ENCODE data around the gene CAPS.
"Not testable (repeated sequence)": the region's sequence is repeated elsewhere in the genome, so short reads cannot be mapped to it uniquely, and the experiment has no call there.

The CAPS gene

DNA sequence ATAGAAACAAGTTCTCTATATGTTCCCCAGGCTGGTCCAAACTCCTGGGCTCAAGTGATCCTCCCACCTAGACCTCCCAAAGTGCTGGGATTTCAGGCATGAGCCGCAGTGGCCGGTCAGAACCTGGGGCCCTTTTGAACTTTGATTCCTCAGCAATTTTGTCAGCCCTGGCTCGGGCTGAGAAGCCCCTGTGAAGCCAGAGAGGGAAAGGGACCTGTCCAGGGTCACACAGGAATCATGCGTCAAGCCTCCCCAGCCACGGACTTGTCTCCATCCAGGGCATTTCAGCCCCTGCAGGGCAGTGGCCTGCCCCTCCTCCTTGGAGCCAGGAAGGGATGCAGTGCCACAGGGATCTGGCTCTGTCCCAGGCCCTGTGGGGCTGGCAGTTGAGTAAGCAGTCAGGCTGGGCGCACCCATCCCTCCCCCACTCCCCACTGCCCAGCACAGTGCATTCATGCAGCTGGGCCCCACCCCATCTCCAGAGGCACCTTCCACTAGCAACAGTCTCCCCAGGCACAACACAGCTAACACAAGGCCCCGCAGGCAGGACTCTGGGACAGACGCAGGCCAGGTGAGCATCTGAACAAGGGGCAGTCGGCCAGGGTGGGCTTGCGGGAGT, at the start of gene CAPS:
TSS of gene CAPS (plus strand) at position 516 of the 619 bp plus-strand sequence. CDS start 153 bp downstream, outside the sequence.
- no peak for DNase-seq

DNA sequence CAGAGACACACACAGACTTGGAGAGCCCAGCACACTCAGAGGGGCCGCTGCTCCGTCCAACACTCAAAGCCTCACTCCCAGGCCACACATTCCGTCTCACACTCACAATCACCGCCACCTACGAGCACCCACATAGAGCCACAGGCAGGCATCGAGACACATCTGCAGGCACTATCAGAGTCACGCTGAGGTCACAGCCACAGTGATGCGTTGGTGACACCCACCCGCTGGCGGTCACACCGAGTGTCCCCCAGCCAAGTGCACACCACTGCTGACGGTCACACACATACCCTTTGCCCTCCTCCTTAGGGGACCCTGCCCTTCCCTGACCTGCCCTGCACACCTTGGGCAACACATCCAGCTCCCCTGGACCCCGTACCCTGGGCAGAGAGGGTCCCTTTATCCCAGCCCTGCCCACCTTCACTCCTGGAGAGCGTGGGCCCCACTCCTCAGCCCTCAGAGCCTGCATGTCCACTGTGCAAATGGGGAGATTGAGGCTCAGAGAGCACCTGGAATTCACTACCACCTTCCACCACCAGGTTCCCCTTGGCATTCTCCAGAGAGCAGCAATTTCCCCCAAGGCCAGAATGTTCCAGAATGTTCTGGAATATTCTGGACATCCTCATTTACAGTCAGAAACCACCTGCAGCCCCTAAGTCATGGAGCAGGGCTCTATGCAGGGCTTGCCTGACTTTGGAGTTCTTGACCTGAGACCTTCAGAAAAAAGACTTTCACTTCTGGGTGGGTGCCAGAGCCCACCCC, 49.1 kb upstream of the CAPS start:
- no peak for DNase-seq

GRCh38 chr19:5865772-5866171, 48.3 kb upstream of the CAPS start:
- no peak for DNase-seq

GRCh38 chr19:5867201-5868136, 46.6 kb upstream of the CAPS start:
- no peak for DNase-seq

DNA sequence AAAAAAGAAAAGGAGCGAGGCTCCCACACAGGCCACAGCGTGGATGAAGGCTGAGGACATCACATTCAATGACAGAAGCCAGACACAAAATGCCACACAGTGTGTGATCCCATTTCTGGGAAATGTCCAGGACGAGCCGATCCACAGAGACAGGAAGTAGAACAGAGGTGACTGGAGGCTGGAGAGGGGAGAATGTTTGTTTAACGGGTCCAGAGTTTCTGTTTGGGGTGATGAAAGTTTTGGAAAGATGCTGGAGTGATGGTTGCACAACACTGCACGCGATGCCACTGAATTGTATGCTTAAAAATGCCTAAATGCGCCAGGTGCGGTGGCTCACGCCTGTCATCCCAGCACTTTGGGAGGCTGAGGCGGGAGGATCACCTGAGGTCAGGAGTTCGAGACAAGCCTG, 43.1 kb upstream of the CAPS start:
- DNase-seq: no peak

- DNase-seq: no peak
Observed at GRCh38 chr19:5873617-5874199, 40.3 kb upstream of the CAPS start.

DNA sequence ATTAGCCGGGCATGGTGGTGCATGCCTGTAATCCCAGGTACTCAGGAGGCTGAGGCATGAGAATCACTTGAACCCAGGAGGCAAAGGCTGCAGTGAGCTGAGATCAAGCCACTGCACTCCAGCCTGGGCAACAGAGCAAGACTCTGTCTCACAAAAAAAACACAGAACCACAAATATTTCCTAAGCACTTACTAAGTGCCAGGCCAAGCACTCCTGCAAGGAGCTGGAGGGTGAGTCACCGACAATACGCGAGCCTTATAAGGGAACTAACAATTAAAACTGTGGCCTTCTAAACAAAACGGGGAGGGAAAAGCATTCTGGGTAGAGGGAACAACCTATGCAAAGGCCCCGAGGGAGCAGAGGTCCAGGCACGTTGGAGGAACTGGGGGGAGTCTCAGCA, 39.6 kb upstream of the CAPS start:
- peak; percentile 48 to 61 (median 55) for DNase-seq

GRCh38 chr19:5877427-5877826, 36.6 kb upstream of the CAPS start:
- DNase-seq: no peak

GRCh38 chr19:5877882-5878281, 36.2 kb upstream of the CAPS start:
- DNase-seq: no peak

DNA sequence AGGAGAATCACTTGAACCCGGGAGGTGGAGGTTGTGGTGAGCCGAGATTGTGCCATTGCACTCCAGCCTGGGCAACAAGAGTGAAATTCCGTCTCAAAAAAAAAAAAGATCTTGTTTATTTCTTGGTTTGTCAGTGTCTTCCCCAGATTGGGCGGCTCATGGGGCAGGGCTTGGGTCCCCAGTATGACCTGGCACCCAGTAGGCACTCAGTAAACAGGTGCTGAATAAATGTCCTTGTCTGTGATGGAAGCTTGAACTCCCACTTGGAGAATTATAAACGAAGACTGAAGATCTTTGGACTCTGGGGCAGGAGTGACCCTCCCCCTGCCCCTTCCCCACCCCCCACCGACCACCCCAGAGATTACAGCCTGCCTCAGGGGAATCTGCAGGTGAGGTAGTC, 33.9 kb upstream of the CAPS start:
- DNase-seq: no peak

DNA sequence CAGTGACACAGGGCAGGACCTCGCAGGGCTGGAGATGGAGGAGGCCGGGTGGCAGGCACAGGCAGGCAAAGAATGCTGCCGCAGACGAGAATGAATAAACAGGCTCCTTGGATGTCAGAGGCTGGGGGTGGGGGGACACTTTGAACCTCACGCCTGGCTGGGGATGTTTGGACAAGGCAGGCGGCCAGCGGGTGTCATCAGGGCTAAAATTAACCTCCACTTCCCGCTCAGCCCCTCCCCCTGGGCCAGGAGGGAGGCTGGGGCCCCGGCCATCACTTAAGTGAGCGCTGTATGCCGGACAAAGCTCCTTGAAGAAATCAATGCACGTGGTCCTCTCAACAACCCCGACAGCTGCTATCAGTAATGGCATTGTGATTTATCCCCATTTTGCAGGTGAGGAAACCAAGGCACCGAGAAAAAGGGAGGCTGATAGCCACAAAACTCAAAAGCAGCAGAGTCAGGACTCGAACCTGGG, 33.4 kb upstream of the CAPS start:
- peak in 1 of 3 donors; percentile 28 for DNase-seq

GRCh38 chr19:5881543-5882299, 32.3 kb upstream of the CAPS start:
- DNase-seq: no peak

DNA sequence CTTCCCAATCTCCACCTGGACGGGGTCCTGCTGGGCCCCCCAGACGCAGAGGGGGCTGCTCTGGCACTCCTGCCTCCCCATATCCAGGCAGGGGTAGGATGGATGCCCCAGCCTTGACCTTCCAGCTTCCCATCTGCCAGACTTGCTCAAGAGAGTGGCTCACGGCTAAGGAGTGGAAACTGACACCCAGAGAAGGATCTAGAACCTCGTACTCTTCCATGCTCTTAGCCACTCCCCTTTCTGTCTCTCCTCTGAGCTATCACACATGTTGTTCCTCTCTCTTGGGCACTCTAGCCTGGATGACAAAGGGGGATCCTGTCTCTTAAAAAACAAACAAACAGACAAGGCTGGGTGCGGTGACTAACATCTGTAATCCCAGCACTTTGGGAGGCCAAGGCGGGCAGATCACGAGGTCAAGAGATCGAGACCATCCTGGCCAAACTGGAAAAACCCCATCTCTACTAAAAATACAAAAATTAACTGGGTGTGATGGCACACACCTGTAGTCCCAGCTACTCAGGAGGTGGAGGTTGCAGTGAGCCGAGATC, 31.6 kb upstream of the CAPS start:
- no peak for DNase-seq

- not testable (repeated sequence) for DNase-seq
Observed at GRCh38 chr19:5883157-5883873, 30.7 kb upstream of the CAPS start.

- DNase-seq: peak; percentile 28 to 59 (median 52)
Observed at GRCh38 chr19:5884065-5884811, 29.8 kb upstream of the CAPS start.

DNA sequence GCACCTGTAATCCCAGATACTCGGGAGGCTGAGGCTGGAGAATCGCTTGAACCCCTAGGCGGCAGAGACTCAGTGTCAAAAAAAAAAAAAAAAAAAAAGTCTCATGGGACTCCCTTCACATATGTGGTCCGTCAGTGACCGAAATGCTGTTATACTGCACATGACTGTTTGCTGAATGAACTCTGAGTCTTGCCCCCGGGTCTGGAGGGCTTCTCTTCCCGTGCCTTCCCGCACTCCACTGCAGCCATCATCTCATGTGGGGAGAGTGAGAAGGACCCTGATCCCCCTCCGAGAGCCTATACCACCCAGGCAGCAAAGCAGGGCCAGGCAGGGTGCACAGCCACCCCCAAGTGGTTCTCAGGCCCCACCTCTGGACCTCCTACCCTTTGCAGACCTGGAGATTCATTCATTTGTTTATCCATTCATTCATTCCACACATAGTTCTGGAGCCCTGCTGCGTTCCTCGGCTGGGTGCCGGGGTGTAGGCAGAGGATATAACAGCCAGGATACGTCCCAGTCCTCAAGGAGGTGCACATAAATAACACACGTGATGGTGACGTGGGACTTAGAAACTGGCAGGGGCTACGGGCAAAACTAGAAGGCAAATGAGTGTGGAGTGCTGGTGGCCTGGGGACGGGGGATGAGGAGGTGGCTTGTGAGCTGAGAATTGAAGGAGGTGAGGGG, 24.6 kb upstream of the CAPS start:
- DNase-seq: no peak

- DNase-seq: no peak
Observed at GRCh38 chr19:5890099-5890498, 24.0 kb upstream of the CAPS start.

DNA sequence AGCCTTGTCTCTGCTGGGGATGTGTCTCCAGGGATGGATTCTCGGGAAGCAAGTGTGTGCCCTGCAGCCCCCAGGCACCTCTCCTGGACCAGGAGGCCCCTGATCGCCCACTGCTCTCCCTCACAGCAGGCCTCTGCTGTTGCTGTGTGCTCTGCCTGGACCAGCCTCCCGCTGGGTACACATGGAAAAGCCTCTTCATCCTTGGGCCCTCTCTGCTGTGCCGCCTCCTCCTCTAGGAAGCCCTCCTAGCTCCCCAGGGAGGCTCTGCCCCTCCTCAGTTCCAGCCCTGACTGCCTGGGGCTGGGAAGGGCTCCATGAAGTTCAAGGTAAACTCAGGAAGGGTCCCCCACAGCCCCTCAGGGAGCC, 22.5 kb upstream of the CAPS start:
- no peak for DNase-seq

GRCh38 chr19:5891938-5892771, 21.9 kb upstream of the CAPS start:
- peak; percentile 39 to 72 (median 59) for DNase-seq
